GM12873 (cell line): ENCODE measurements around the gene TBL1XR1.

Experiments
- TF ChIP-seq, protein P1 (sequence below): IDR thresholded peaks from 2 replicates; pipeline ENCODE4 v1.5.1; 2012; ENCODE audit warnings: low read depth, mild to moderate bottlenecking, moderate library complexity, low read length, control low read depth; ENCODE audit not compliant: insufficient read depth; ENCODE audit errors: missing control alignments

Gene TBL1XR1

DNA sequence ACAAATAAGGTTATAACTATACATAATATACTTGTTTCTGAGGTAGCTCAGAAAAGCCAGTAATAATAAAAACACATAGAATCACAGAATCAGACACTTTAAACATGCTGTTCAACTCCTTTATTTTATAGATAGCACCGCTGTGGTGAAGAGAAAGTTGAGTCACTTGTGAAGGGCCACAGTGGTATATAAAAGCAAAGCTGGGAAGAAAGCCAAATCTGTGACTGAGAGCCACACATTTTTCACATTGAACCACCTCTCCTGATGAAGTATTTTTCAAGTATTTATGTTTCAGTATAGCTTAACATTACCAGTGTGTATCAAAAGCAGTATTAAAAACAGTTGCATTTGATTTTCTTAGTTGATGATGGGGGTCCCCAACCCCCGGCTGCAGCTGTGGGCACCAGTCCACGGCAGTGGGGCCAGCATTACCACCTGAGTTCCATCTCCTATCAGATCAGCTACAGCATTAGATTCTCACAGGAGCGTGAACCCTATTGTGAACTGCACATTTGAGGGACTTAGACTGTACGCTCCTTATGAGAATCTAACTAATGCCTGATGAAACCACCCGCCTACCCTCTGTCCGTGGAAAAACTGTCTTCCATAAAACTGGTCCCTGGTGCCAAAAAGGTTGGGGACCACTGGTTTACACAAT lies 46.2 kb downstream of the TBL1XR1 start:
- TF ChIP-seq, protein P1, sequence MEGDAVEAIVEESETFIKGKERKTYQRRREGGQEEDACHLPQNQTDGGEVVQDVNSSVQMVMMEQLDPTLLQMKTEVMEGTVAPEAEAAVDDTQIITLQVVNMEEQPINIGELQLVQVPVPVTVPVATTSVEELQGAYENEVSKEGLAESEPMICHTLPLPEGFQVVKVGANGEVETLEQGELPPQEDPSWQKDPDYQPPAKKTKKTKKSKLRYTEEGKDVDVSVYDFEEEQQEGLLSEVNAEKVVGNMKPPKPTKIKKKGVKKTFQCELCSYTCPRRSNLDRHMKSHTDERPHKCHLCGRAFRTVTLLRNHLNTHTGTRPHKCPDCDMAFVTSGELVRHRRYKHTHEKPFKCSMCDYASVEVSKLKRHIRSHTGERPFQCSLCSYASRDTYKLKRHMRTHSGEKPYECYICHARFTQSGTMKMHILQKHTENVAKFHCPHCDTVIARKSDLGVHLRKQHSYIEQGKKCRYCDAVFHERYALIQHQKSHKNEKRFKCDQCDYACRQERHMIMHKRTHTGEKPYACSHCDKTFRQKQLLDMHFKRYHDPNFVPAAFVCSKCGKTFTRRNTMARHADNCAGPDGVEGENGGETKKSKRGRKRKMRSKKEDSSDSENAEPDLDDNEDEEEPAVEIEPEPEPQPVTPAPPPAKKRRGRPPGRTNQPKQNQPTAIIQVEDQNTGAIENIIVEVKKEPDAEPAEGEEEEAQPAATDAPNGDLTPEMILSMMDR = no peak

DNA sequence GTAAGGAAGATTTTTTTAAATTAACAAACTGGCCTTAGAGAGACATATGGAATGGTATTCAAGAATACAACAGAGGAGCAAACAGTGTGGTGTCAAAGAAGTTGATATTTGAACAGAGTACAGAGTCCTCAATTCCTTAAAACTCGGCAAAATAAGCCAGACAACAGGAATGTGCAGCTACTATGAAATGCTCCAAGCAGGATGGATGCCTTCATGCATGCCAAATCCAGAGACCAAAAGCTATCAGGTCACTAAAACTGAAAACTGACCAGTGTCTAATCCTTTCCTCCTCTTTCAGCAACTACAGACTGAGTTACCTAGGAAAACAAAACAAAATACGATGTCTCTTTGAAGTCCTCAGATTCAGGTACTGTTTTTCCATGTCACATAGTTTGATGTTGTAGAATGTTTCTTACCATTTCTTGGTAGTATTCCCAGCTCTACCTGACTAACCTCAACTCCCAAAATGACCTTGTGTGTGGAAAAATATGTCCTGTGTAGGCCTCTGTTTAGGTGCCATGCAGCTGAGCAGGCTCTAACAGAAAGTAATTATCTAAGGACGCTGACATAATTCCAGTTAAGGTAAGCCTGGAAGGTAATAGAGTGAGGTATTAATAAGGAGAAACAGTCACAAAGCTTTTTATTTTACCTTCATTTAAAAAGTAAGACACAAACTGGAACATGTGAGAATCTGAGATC lies 46.9 kb downstream of the TBL1XR1 start:
- TF ChIP-seq, protein P1 = no peak

DNA sequence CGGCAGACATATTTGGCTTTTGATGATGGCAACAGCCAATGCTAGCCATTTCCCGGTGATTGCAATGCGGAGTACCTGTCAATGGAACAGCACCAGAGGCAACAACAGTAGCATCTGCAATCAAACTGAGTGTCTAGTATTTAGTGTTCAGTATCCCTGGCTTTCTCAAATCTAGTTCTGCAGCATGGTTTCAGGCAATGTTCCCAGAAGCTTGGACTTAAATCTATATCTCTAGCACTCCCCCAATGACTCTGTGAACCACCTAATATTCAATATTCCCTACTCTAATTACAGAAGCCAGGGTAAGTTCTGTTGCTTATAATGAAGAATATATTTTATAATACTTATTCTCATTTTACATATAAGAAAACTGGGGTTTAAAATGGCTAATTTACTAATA lies 48.2 kb downstream of the TBL1XR1 start:
- TF ChIP-seq, protein P1 = no peak

- TF ChIP-seq, protein P1 = no peak
Observed at GRCh38 chr3:177147790-177148189, 49.5 kb downstream of the TBL1XR1 start.

GRCh38 chr3:177146646-177147045 lies 50.6 kb downstream of the TBL1XR1 start:
- TF ChIP-seq, protein P1 = no peak

GRCh38 chr3:177145954-177146353 lies 51.3 kb downstream of the TBL1XR1 start:
- TF ChIP-seq, protein P1 = no peak

- TF ChIP-seq, protein P1 = no peak
Observed at GRCh38 chr3:177145381-177145780, 51.9 kb downstream of the TBL1XR1 start.
